Activated effector memory CD4-positive, alpha-beta T cell treated with anti-CD3 and anti-CD28 coated beads, Interleukin-2, amount 50 U/mL, for 16 hours (primary cell): ENCODE results near the gene CMTM6.
"Not testable (repeated sequence)": the region's sequence is repeated elsewhere in the genome, so short reads cannot be mapped to it uniquely, and the experiment has no call there.

Experiments used
- DNase-seq: peaks from one replicate; pipeline ENCODE4 v3.0.0-alpha.2; 2020

CMTM6 gene

DNA sequence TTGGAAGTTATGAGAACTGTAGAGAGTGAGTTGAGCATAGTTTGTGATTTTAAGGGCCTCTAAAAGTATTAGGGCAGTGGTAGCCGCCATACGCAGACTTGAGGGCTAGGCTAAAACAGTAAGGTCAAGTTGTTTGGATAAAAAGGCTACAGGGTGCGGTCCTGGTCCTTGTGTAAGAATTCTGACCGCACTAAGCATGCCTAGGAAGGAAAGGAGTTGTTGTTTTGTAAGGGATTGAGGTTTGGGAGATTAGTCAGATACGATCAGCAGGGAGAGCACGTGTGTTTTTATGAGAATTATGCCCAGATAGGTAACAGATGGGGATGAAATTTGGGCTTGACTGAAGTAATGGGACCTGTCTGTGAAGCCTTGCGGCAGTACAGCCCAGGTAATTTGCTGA, 39.2 kb downstream of the CMTM6 start:
- DNase-seq, result not testable (repeated sequence)

DNA sequence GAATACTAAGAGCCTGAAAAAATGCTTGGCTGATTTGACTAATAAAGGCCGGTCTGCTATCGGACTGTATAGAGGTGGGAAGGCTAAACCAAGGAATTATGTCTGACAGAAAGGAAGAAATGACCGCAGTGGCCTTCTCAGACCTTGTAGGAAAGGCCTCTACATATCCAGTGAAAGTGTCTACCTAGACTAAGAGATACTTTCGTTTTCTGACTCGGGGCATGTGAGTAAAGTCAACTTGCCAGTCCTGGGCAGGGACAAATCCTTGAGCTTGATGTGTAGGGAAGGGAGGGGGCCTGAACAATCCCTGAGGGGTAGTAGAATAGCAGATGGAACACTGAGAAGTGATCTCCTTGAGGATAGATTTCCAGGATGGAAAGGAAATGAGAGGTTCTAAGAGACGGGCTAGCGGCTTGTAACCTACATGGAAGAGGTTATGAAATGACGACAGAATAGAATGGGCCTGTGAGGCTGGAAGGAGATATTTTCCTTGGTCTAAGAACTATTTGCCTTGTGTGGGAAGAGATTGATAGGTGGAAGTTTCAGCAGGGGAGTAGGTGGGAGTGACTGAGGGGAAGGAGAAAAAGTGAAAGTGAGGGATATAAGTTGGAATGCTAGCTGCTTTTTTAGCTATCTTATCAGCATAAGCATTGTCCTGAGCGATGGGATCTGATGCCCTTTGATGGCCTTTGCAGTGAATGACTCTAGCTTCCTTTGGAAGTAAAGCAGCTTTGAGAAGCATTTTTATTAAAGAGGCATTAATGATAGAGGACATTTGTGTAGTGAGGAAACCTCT, 40.3 kb downstream of the CMTM6 start:
- not testable (repeated sequence) for DNase-seq

DNA sequence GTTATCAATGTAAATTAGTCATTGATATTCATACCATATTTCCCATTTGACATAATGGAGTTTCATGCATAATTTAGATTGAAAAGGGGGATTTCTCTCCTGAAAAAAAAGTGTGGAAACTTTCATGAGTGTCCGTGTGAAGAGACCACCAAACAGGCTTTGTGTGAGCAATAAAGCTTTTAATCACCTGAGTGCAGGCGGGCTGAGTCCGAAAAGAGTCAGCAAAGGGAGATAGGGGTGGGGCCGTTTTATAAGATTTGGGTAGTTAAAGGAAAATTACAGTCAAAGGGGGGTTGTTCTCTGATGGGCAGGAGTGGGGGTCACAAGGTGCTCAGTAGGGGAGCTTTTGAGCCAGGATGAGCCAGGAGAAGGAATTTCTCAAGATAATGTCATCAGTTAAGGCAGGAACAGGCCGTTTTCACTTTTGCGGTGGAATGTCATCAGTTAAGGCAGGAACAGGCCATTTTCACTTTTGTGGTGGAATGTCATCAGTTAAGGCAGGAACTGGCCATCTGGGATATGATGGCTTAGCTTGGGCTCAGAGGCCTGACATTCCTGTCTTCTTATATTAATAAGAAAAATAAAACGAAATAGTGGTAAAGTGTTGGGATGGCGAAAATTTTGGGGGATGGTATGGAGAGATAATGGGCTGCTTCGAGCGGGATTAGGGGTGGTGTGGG, 41.7 kb downstream of the CMTM6 start:
- DNase-seq, result not testable (repeated sequence)

DNA sequence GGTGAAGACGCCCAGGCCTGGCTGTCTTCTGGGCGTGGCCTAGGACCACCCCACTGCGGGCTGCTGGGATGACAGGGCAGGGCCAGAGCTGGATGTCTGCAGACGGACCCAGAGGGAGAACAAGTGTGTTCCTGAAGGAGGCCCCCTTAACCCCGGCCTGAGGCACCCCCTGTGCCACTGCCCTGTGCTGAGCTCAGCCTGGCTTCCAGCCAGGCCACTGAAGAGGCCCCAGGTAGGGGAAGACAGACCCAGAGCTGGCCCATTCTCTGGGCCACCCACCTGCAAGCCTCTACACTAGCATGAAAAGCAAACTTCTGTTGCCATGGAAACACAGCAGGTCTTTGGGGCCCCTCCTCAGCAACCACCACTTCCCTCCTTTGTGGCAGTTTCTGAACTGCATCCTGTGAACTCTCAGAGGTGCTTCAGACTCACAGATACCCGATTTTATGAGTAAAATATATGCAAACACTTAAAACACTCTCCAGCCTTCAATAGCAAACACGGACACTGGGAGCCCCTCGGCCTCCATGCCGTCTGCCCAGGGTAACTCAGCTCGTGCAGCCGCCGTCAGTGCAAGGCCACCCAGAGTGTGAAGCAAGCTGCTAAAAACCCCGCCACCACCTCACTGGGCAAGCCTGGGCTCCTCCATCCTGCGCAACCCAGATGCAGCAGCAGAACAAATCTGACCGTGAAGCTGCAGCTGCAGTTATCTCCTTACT, 42.5 kb downstream of the CMTM6 start:
- peak; percentile 86 for DNase-seq

DNA sequence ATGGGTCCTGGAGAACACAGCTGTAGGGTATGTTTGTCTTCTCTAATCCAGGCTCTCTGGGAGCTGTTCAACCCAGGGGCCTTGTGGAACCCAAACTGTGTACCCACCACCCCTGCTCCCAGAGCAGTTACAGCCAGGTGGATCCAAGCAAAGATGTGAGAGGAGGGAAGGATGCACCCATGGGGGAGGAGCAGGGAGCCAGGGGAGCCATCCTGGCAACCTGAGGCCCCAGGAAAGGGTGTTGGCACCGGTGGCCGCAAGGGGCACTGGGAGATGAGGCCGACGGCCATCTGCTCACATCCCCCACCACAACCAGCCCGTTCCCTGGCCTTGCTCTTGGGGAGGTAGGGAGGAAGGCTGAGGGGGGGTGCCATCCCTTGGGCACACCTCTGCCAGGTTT, 43.2 kb downstream of the CMTM6 start:
- DNase-seq, result no peak

DNA sequence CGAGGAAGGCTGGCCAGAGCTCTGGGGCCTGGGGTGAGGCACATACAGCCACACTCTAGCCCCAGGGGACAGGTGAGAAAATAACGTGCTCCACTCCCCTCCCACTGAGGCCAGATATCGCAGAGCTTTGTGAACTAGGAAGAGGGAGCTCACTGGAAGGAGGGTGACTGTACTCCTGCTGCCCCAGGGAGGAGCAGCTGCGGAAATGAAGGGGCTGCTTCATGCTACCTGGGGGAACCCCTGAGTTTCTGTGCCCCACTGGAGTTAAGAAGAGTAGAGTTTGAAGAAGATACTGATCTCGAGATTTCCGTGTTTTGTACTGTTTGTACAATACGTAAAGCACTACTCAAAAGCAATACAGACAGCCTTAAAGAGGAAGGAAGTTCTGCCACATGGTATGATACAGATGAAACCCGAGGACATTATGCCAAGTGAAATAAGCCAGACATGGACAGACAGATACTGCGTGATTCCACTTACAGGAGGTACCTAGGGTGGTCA, 44.6 kb downstream of the CMTM6 start:
- peak; percentile 83 for DNase-seq

DNA sequence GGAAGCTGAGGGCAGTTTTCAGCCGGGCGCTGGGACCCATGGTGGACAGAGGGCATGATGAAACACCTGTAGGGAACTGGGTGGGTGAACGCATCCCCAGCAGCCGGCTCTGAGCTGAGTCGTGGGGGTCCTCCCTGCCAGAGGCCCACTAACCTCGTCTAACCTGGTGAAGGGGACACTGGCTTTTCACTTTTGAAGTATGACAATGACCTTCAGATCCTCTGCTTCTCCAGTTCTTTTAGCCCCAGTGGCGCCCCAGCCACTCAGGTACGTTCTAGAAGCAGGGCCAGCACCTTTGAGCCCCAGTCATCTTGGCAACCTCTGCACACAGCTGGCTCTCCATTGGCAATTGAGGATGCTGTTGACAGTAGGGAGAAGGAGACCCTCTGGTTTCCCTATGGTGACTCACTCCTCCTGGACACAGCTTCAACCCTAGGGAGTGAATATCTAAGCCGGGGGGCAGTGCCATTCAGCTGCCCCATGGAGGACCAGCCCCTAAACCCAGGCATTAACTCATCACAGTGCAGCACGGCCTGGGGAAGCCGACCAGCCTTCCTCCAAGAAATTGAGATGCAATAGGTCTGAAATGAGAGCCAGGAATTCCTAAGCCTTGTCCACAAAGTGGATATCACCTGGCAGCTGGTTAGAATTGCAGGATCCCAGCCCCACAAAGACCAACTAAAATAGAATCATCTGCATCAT, 46.1 kb downstream of the CMTM6 start:
- no peak for DNase-seq

DNA sequence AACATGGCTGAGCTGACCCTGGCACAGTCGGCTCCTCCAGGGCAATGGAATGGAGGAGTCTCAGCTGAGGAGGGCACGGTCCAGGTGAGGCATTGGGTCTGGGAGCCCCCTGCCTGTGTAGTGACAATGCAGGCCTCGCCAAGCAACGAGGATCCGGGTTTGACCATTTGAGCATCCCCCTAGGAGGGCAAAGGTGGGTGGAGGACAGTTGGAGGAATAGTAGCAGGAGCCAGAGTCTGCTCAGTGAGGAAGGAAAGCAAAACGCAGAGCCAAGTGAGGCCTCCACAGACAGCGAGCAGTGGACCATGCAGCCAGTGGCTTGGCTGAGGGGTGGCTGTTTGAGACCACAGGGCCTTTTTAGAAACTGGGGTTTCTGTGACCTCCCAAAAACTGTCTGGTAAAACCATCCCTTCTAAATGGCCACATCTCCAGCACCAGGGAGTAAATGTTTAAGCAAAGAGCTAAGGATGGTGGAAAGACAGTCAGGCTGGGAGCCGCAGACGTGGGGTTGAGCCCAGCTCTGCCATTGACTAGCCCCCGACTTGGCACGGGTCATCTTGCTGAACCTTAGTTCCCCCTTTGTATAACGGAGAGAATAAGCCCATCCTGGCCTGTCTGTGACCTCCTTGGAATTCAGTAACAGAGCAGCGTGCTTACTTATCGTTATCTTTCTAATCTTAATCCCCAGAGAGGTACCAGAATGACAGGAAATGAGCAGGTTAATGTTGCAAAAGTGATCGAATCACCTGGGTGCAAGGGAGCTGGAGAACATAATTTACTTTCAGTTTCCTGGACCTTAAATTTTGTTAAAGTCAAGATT, 46.8 kb downstream of the CMTM6 start:
- DNase-seq, result no peak

DNA sequence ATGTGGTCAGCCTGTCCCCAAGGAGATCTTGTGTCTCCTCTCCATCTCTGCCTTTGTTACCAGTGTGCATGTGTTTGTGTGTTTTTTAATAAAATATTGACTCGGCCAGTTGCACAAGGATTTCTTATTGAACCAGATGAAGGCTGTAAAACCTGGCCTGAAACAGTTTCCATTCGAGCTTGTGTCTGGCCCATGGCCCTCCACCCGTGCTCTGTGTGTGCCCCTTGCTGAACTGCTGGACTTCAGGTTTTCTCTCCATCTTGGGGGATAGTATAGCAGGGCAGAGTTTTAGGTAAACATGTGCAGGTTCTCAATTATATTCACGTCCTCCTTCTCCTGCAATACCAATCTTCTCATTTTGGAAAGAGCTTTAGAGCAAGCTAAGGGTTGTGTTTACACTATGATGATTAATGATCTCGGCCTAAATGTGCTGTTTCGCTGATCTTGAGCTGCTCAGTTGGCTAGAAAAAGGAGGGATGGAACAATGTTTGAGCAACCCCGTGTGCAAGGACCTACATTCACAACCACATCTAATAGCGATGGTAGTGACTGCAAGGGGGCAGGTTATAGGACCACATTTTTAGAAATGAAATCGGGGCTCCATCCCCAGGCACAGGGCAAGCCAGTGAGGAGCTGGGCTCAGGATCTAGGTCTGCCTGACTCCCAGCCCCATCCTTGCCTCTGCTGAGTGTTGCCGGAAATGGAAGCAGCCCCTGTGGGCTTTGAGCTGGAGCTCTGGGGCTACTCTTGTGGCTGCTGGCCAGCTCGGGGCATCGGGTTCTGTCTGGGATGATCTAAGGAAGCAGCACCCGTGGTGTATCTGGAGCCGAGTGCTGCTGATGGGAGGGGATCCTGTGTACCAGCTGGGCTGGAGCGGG, 47.7 kb downstream of the CMTM6 start:
- DNase-seq, result no peak

DNA sequence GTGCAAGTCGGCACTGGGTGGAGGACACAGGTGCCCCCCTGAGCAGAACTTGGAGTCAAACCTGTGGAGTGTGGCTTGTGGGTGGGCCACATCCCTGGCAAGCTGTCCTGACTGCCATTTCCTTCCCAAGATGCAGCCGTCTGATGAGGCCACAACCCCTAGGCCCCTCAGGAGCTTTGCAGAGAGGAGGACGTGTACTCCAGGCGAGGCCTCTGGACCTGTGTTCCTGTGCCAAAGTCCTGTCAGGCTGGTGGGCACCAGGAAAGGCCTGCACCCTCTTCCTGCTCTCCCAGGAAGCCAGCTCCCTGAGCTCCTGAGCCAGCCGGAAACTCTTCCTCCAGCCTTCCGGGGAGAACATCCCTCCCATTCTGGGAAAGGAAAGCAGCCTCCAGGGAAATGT, 48.5 kb downstream of the CMTM6 start:
- DNase-seq, result no peak

DNA sequence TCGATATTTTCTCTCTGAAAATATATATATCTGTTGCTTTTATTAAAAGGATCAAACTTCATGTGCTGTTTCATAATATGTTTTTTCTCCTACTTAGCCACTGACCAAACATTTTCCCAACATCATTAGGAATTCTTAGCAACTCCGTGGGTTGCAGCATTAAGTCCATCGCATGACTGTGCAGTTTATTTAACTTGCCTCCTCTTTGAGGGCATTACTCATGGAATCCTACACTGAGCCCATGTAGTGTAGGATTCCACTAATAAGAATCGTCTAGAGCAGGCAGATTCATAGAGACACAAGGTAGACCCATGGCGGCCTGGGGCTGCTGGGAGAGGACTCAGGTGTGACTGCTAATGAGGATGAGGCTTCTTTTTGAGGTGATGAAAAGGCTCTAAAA, 49.3 kb downstream of the CMTM6 start:
- DNase-seq, result no peak

DNA sequence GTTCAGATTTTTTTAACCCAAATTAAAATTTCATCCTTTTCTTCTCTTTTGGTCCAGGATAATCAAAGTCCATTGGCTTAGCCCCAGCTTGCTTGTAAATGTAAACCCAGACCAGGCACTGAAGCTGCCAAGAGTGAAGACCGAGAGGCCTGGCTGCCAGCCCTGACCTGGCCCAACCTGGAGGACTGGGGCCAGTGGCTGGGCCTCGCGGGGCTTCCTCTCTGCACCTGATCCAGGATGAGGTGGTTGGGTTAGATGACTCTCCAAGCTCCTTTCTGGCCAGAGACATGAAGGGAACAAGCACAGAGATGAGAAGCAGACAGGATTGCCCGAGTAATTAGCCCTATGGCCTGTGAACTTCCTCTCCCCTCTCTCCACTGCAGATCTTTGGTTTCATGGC, 50.6 kb downstream of the CMTM6 start:
- DNase-seq, result peak; percentile 55

DNA sequence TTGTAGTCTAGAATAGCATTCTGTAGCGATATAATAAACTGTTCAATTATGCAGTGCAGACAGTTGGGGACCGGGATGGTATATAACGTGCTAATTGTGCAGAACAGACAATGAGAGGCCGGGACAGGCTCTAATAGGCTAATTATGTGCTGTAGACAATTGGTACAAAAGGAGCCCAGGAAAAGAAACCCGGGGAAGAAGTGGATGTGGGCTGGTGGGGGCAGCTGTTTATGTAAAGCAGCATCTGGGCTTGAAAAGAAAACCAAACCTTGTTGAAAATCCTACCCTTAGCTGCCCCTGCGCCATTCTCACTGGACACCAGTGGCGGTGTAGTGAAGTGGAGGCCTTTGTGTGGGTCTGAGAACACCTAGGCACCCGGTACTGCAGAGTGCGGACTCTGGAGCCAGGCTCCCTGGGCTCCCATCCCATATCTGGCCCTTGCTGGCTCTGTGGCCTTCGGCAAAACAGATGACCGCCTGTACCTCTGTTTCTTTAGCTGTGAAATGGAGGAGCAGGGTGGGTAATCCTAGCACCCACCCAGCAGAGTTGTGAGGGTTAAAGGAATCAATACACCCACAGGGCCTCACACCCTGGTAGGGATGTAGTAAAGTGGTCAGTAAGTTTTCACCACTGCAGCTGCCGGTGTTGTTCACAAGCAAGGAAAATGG, 51.5 kb downstream of the CMTM6 start:
- DNase-seq, result peak; percentile 55

DNA sequence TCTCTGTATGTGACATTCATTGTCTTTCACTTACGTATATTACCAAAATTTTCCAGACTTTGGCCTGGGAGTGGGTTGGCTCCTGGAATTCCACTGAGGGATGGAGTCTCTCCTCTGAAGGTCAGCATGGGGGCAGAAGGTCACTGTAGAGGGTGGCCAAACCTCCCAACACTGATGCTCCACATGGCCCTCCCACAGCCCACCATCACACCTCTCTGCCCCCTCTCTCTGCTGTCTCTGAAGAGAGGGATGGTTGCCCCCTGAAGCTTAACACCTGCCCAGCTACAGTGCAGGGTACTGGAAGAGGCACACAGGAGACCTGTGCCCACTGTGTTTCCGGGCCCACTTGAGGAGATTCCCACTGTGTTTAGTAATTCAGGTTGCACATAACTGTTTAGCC, 52.2 kb downstream of the CMTM6 start:
- DNase-seq, result no peak

DNA sequence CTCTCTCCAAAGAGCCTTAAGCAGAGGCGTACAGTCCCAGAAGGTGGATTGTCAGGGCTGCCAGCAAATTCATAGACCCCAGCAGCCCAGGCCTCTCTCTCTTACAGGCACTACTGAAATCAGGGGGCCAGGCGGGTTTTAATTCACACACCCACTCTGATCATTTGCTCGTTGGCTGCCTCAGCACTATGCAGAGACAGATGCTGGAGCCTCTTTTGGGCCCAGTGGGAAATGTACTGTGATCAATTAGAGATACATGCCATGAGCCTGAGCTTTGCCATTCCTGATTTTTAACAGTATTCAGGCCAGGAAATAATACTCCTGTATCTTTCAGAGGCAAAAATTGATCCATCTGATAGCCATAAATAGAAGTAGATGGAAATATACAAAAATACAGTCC, 53.0 kb downstream of the CMTM6 start:
- peak; percentile 31 for DNase-seq

DNA sequence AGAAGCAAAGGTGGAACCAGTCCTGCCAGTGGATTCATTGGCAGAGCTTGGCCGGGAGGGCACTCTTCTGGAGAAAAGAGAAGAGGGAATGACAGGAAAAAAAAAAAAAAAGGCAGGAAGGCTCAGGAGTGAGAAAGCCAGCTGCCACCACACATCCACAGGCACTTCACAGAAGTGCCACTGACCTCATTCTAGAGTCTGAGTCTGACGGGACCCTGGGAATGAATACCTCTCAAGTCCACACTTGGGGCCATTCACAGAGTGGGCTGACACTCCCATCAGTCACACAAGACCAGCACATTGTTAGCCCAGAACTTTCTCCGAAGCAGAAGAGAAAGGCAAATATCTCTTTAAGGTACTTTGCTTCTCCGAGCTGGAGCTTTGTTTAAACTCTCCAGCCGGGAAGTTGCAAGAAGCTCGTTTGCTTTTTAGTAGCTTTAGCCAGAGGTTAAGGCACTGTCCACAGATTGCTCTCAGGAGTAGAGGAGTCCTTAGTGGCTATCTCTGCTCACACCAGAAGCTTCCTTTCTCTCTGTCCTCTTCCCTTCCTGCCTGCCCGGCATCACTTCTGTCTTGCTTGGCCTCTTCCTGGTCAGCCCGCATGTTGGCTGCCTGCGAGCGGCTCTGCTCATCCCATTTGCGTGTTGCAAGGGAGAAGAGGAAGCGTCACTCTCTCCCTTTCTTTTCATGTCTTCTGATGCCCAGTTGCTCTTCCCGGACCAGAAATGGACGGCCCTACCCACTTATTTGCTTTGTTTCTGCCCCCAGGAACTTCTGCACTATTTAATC, 53.8 kb downstream of the CMTM6 start:
- DNase-seq, result peak; percentile 57

DNA sequence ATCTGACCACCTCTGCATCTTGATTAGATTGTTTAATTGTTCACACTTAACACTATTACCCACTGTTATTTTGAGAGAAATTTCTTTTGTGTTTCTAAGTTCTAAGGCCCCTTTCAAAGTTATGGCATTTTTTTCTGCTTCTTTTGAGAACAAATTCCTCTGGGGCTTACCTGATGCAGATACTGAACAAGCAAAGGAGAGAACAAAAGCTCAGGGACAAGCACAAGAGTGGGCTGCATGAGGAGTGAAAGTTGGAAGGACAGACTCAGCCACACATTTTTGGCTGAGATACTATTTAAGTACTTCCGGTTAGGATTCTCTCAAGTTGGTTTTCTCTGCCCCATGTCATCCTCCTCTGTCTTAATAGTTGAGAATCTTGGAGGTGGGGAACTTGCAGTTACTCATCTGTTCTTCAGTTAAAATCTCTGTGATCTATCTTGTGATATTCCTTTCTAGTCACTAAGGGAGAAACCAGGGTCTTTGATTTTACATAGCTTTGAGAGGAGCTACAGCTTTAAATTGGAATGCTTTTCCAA, 54.7 kb downstream of the CMTM6 start:
- DNase-seq, result no peak

DNA sequence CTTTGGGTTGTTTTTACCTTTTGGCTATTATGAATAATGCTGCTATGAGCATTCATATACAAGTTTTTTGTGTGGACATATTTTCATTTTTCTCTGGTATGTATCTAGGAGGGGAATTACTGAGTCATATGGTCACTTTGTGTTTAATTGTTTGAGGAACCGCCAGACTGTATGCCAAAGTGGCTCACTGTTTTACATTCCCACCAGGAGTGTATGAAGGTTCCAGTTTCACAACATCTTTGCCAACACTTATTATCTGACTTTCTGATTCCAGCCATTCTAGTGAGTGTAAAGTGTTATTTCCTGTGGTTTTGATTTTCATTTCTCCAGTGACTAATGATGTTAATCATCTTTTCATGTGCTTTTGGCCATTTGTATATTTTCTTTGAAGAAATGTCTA, 59.2 kb downstream of the CMTM6 start:
- DNase-seq, result no peak

DNA sequence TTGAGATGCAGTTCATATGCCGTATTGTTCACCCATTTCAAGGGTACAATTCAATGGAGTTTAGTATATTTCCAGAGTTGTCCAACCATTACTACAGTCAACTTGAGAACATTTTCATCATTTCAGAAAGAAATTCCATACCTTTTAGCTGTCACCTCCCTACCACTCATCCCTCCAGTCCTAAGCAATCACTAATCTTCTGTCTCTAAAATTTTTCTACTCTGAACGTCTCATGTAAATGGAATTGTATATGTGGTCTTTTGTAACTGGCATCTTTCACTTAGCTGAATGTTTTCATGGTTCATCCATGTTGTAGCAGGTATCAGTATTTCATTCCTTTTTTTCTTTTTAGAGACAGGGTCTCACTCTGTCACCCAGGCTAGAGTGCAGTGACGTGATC, 59.9 kb downstream of the CMTM6 start:
- DNase-seq, result no peak
